ENCODE measurements around the gene CDH23. TPM values are rescaled to one million over a fixed set of nuclear protein-coding genes. Genes with fewer than 3 reads are reported as not detected.
A peak's percentile ranks its signal among the peaks of the same experiment; 100 is the strongest.

The CDH23 gene
- total RNA-seq, 1 donor from 2014 or later: 10.3 TPM

DNA sequence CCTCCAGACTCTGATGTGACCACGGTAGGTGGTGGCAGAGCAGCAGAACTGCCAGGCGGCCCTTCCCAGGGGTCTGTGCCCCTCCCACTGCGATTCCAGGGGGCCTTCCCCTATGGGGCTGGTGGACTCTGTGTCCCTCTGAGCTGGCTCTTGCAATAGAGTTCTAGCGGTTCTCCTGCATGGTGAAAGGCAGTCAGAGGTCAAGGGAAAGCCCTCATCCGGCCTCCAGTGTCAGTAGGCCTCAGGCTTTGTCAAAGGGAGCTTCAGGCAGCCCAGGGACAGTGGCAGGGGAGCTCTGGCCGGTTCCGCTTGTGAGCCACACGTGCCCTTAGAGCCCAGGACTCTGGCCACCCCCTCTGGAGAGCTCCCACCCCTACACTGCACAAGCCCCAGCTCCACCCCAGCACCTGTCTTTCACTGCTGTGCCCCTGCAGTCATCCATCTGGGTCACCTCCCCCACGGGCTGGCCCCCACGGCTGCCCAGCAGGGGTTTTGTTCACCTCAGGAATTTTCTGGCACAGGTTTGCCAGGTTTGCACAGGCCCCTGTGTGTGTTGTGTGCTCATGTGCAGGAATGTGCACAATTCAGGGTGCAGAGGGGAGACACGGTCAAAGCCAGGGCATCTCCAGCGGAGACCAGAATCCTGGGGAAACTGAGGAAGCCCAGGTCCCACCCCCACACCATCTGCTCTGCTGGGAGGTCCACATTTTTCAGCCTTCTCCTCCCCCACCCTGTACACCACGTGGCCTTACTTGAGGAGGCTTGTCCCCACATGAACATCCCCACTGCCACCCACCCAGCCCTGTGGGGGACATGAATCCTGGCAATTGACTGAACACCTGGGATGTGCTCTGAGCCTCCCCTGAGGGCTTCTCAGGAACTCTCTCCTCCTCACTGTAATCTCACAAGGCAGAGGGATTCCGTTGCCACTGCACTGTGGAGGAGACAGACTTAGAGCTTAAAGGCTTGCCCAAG is 299.1 kb downstream of the CDH23 start:
- Histone ChIP-seq H3K27me3 (no peaks in the 10 kb centered on the region), H3K4me3 (no peak overlapping the region), H3K36me3 (no peaks in the 10 kb centered on the region), H3K4me1 (peaks cover 8% of the 10 kb centered on the region), H3K27ac (no peak overlapping the region), H3K9me3 (no peaks in the 10 kb centered on the region)
- no peak for DNase-seq (ENCODE audit: extremely low spot score in 2 of 2)
- intact Hi-C loops (cut with DNase I): loop anchor here (10.0 kb wide), 1 partner anchor 301 kb away; the partner anchor contains the start of gene CDH23
- TF ChIP-seq POLR2A (IDR thresholded peaks at IDR 0.05) (no peak), POLR2AphosphoS5 (IDR thresholded peaks at IDR 0.05; ENCODE audit: insufficient read depth in 1 of 2, low read depth in 1 of 2) (no peak)
- TF ChIP-seq, protein P1, sequence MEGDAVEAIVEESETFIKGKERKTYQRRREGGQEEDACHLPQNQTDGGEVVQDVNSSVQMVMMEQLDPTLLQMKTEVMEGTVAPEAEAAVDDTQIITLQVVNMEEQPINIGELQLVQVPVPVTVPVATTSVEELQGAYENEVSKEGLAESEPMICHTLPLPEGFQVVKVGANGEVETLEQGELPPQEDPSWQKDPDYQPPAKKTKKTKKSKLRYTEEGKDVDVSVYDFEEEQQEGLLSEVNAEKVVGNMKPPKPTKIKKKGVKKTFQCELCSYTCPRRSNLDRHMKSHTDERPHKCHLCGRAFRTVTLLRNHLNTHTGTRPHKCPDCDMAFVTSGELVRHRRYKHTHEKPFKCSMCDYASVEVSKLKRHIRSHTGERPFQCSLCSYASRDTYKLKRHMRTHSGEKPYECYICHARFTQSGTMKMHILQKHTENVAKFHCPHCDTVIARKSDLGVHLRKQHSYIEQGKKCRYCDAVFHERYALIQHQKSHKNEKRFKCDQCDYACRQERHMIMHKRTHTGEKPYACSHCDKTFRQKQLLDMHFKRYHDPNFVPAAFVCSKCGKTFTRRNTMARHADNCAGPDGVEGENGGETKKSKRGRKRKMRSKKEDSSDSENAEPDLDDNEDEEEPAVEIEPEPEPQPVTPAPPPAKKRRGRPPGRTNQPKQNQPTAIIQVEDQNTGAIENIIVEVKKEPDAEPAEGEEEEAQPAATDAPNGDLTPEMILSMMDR (IDR thresholded peaks at IDR 0.05): no peak

DNA sequence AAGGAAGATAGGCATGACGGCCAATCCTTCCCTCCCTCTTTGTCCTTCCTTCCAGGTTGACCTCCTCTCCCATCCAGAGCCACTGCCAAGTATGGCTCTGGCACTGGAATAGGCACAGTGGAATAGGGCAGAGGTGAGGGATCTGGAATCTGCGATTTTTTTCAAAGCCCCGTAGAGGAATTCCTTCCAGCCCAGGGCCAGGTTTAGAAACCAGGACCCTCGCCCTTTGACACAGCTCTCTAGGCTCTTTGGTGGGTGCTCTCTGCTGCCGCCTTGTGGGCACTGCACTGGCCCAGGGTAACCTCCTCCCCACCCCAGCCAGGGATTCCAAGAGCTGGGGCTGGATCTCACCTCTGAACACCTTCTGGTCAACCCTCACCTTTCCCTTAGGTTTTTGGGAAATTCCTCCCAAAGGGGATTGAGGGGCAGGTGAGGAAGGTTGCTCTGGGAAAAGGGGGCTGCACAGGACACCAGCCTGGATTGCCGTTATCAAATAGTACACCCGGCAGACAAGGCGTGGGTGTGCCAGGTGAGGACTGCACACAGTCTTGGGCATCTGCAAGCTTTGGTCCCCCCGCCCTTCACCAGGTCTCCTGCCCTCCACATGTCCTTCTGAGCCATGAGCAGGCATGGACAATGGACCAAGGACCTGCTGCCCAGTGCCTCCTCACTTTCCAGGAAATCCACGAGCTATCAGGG is 300.1 kb downstream of the CDH23 start:
- Histone ChIP-seq H3K36me3 (no peaks in the 10 kb centered on the region), H3K4me3 (no peak overlapping the region), H3K9me3 (no peaks in the 10 kb centered on the region), H3K27ac (no peak overlapping the region), H3K4me1 (peaks cover 8% of the 10 kb centered on the region), H3K27me3 (no peaks in the 10 kb centered on the region)
- TF ChIP-seq, protein P1 (IDR thresholded peaks at IDR 0.05): peak; percentile 43 to 78 (median 76)
- TF ChIP-seq POLR2AphosphoS5 (IDR thresholded peaks at IDR 0.05; ENCODE audit: insufficient read depth in 1 of 2, low read depth in 1 of 2): no peak
- DNase-seq (ENCODE audit: extremely low spot score in 2 of 2): no peak
- intact Hi-C loops (cut with DNase I): loop anchor here (10.0 kb wide), 1 partner anchor 302 kb away; the partner anchor contains the start of gene CDH23

DNA sequence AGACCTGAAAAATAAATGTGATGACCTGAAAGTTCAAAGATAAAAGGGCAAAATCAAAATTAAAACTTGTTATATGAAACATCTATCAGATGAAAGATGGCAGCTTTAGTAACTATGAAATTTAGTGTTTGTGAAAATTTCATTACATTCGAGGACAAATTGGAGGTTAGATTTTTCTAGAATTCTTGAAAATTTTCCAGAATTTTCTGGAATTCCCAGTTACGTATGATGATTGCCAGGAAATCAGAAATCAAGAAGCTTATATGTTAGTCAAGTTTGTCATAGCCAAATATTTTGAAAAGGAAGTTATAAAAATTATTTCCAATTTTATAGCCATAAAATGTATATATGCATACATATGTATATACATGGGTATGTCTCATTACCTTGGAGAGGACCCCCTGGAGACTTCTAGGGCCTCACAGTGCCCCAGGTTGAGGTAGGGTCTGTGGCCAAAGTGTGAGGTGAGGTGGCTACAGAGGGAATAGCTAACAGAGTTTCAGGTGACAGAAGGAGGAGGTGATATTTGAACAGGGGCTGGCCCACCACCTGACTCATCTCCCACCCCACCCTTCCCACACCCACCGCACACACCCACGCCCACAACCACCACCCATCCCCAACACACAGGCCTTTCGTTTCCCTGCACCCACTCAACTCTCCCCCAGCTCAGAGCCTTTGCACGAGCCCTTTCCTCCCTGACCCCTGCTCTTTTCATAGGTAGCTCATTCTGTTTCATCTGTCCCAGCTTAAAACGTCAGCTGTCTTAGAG is 301.4 kb downstream of the CDH23 start:
- Histone ChIP-seq H3K4me1 (peaks cover 8% of the 10 kb centered on the region), H3K4me3 (no peak overlapping the region), H3K27me3 (no peaks in the 10 kb centered on the region), H3K27ac (no peak overlapping the region), H3K36me3 (no peaks in the 10 kb centered on the region), H3K9me3 (no peaks in the 10 kb centered on the region)
- TF ChIP-seq POLR2A (IDR thresholded peaks at IDR 0.05): no peak
- TF ChIP-seq, protein P1 (IDR thresholded peaks at IDR 0.05): no peak
- no peak for TF ChIP-seq POLR2AphosphoS5 (IDR thresholded peaks at IDR 0.05; ENCODE audit: insufficient read depth in 1 of 2, low read depth in 1 of 2)
- no peak for DNase-seq (ENCODE audit: extremely low spot score in 2 of 2)
- intact Hi-C loops (cut with DNase I): loop anchor here (10.0 kb wide), 1 partner anchor 303 kb away; the partner anchor contains the start of gene CDH23

DNA sequence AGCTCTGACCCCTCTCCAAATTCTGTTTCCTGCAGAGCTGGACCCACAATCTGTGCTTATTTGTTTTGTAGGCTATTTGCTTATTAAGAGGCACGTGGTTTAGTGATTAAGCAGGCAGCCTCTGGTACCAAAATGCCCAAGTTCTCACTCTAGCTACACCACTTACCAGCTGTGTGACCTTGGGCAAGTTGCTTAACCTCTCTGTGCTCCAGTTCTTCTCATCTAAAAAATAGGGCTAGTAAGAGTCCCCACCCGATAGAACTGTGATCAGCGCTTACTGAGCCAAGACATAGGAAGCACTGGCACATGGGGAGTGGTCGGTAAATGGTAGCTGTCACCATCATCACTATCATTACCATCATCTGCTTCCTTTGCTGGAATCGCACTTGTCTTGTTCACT is 302.0 kb downstream of the CDH23 start:
- H3K4me1 ChIP-seq: peaks cover 8% of the 10 kb centered on the region
- intact Hi-C loops (cut with DNase I): loop anchor here (10.0 kb wide), 1 partner anchor 304 kb away; the partner anchor contains the start of gene CDH23
- H3K4me3 ChIP-seq: no peak overlapping the region
- DNase-seq (ENCODE audit: extremely low spot score in 2 of 2): no peak
- H3K9me3 ChIP-seq: no peaks in the 10 kb centered on the region
- H3K27me3 ChIP-seq: no peaks in the 10 kb centered on the region
- H3K36me3 ChIP-seq: no peaks in the 10 kb centered on the region
- H3K27ac ChIP-seq: no peak overlapping the region
- TF ChIP-seq POLR2AphosphoS5 (IDR thresholded peaks at IDR 0.05; ENCODE audit: insufficient read depth in 1 of 2, low read depth in 1 of 2): no peak
- TF ChIP-seq POLR2A (IDR thresholded peaks at IDR 0.05): no peak
- TF ChIP-seq, protein P1 (IDR thresholded peaks at IDR 0.05): no peak

All from vagina (tissue), 2 donors.